GM21390 (cell line): ENCODE data around the gene LRRC52.
"Not testable (repeated sequence)": the region's sequence is repeated elsewhere in the genome, so short reads cannot be mapped to it uniquely, and the experiment has no call there.

Experiments used
- ATAC-seq: cut with Tn5 transposase; IDR thresholded peaks from one replicate; pipeline ENCODE4 v1.9.1; 2021; ENCODE audit not compliant: unreplicated experiment

Gene LRRC52

GRCh38 chr1:165580931-165581871 is 37.4 kb downstream of the LRRC52 start:
- no peak for ATAC-seq

GRCh38 chr1:165581926-165582325 is 38.1 kb downstream of the LRRC52 start:
- ATAC-seq: no peak

GRCh38 chr1:165586398-165586797 is 42.6 kb downstream of the LRRC52 start:
- no peak for ATAC-seq

GRCh38 chr1:165591391-165591790 is 47.6 kb downstream of the LRRC52 start:
- ATAC-seq: not testable (repeated sequence)

GRCh38 chr1:165592945-165593823 is 49.4 kb downstream of the LRRC52 start:
- no peak for ATAC-seq

- ATAC-seq: no peak
These were observed 51.6 kb downstream of the LRRC52 start for GRCh38 chr1:165595246-165595938.

GRCh38 chr1:165597883-165598675 is 54.3 kb downstream of the LRRC52 start:
- peak; percentile 96 for ATAC-seq

- no peak for ATAC-seq
These were observed 54.9 kb downstream of the LRRC52 start for GRCh38 chr1:165598676-165599059.

GRCh38 chr1:165600793-165601192 is 57.0 kb downstream of the LRRC52 start:
- ATAC-seq: no peak

GRCh38 chr1:165603810-165604209 is 60.0 kb downstream of the LRRC52 start:
- no peak for ATAC-seq

- ATAC-seq: no peak
These were observed 61.4 kb downstream of the LRRC52 start for GRCh38 chr1:165605246-165605645.

GRCh38 chr1:165606676-165607075 is 62.9 kb downstream of the LRRC52 start:
- not testable (repeated sequence) for ATAC-seq

GRCh38 chr1:165610866-165611265 is 67.1 kb downstream of the LRRC52 start:
- ATAC-seq: no peak

GRCh38 chr1:165612062-165612461 is 68.3 kb downstream of the LRRC52 start:
- ATAC-seq: no peak
